Muscle of back (tissue), 11 donors: Measurements from ENCODE around the gene AIFM1. TPM values are rescaled to one million over a fixed set of nuclear protein-coding genes. Genes with fewer than 3 reads are reported as not detected.
A peak's percentile ranks its signal among the peaks of the same experiment; 100 is the strongest.
"Not testable (repeated sequence)": the region's sequence is repeated elsewhere in the genome, so short reads cannot be mapped to it uniquely, and the experiment has no call there.

Source experiments
- DNase-seq, 3 donors: peaks; one replicate each; pipeline versions ENCODE4 v3.0.0 to v3.0.0-alpha.2; 2013
- polyA plus RNA-seq, 10 donors: library from polyadenylated mRNA; unstranded; fragments of 120-200 nt; gene quantifications; one replicate each; pipeline ENCODE4 v1.2.1, GENCODE V29; 2013; ENCODE audit not compliant: insufficient read length in 10 of 10

AIFM1 gene
- polyA plus RNA-seq, 10 donors, result 19.9 to 28.1 (median 24.0) TPM

DNA sequence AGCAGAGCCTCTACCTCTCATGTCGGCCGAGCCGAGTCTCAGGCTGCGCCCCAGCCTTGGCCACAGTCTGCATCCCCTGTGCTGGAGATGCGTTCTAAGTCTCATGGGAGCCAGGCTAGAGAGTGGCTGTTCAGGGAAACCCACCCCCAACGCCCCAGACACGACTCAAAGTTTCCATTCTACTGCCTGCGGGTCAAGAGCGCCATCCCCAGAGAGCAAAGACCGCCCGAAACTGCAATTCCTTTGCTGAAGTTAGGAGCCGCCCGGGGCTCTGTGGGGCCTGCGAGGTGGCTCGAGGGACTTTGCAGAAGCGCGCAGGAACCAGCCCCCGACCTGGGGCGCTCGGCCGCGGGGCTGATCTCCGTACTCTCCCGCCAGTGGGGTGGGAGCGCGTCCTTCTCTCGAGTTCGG is 45.3 kb downstream of the AIFM1 start:
- peak in 1 of 3 donors; percentile 68 for DNase-seq

- peak in 1 of 3 donors; percentile 65 for DNase-seq
Measured at GRCh38 chrX:130119312-130119898, 46.2 kb downstream of the AIFM1 start.

DNA sequence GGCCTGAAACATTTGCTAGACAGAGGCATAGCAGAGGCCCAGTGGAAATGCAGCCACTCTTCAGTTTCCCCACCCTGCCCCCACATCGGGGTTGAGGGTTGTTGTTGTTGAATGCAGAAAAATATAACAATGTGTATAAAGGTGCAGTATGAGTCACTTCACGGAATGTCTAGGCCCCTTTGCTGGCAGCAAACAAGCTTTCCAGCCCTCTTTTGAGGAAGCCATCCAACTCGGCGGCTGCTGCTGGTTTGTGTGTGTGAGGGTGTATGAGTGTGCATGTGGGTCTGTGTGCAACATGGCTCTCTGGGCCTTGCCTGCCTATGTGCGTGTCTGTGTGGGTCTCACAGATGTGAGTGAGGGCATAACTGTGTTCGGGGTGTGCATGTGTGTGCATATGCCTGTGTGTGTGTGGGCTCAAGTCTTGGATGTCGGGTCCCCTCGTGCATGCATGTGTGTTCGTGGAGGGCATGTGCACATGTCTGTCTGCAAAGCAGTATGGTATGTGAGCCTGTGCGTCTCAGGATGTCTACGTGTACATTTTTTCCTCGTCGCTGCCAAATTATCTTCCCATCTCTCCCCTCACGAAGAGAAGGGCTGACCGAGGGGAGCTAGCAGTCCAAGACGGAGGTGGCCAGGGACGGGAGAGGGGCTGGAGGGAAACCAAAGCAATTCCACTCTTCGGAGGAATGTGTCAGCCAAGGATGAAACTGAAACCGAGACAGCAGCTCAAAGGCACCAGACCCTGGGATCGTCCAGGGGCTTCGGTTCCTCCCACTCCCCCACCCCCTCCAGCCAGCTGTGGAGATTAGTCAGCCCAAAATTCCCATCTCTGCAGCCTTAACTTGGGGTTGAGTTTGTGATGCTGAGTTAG is 47.0 kb downstream of the AIFM1 start:
- DNase-seq, result peak; percentile 54 to 89 (median 74)

- DNase-seq, result no peak
Measured at GRCh38 chrX:130117166-130117565, 48.5 kb downstream of the AIFM1 start.

- DNase-seq, result not testable (repeated sequence)
Measured at GRCh38 chrX:130115119-130115885, 50.3 kb downstream of the AIFM1 start.

DNA sequence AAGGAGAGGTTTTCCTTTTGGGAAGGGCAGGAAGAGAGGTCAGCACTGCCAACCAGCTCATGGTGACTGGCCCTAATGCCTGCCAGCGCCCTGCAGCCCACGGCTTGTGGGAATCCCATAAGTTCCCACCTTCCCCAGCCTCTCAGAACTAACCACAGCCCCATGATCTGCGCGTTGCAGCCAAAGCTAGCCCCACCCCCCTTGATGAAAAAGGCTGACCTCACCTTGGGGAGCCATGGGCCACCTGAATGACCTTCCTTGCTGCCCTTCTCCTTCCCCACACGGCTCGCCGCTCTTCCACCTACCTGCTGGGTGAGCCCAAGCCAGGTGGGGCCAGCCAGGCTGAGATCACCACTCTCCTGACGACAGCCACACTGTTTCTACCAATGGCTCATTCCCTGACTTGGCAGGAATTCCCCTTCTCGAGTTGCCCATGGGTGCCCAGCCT is 51.5 kb downstream of the AIFM1 start:
- DNase-seq, result no peak

- DNase-seq, result peak in 1 of 3 donors; percentile 59
Measured at GRCh38 chrX:130111220-130112154, 54.2 kb downstream of the AIFM1 start.

DNA sequence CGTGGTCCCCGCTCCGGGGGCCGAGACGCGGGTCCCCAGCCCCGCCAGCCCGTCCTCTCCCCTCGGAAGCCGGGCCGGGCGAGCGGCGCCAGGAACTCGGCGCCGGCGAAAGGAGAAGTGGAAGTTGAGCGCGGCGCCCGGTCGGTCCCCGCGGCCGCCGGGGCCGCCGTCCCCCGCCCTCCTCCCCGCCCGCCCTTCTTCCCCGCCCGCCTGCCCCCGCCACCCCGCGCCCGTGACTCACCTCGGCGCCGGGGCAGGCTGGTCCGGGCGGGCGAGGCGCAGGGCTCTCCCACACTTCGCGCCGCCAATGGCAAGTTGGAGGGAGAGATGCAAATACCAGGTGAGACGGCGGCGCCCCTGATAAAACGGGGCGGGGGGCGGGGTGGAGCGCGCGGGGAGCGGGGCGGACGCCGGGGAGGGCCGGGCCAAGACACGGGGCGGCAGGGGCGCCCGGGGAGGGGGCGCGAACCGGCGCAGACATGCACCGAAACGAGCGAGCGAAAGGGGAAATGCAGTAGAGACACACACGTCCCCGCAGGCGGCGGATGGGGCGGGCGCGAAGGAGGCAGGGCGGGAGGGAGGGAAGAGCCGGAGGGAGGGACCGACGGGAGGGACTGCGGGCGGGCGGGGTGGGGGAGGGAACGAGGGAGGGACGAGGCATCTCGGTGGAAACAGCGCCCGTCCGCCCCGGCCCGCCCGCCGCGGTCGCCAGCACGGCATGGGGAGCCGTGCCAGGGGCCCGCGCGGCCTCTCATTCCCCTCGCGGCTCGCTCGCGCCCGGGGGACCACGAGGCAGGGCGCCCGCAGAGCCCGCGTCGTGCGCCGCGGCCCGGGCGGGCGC is 55.0 kb downstream of the AIFM1 start, which contains the start of gene ELF4:
Gene ELF4 (minus strand): TSS at position 119 of the 841 bp plus-strand sequence. CDS start 29,167 bp downstream, outside the sequence.
- DNase-seq, result peak in 1 of 3 donors; percentile 66

- DNase-seq, result peak in 1 of 3 donors; percentile 61
Measured at GRCh38 chrX:130109429-130110378, 55.9 kb downstream of the AIFM1 start.

DNA sequence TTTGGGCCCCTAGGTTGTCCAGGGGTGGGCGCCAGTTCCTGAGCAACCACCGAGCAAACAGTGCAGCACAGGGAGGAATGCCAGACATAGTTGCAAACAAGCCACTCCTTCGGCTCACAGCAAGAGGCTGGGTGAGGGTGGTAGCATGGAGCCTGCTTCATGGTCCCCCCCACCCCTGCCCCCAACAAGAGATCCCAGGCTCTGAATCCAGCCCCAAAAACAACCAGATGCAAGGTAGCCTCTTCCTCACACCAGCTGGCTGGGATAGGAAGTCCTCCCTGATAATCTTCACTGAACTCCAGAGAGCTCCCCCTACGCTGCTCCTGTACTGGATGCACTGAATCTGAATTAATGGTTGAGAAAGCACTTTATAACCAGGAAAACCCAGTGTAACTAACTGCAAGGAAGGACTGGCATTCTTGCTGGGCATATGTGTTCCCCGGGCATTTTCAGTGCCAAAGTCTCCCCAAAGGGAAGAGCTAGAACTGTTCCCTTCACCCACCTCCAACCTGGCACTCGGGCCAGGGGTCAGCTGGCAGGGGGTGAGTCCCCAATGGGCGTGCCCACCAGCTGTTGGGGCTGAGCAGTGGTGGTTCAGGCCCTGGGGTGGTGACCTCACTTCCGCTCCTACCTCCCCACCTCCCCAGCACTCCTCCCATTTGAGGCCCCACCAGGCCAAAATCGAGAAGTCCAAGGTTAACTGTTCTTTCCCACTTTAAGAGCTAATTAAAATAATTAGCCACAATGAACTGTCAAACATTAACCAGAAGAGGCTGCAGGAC is 56.8 kb downstream of the AIFM1 start:
- no peak for DNase-seq

DNA sequence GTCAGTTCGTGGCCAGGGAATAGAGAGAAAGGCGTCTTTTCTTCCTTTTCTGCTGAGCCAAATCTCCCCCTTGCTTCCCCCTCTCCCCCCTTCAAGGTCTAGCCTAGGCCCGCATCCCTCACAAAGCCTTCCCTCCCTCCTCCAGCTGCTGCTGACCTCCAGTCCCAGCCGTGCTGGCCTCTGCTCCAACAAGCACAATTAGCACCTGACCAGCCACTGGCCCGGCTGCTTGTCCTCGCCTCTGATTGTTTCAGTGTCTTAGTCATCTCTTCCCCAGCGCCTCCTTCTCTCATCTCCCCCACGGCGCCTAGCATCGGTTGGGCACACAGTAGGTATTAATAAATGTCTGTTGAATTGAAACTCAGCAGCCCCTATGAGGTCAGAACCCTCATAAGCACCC is 59.6 kb downstream of the AIFM1 start:
- no peak for DNase-seq

GRCh38 chrX:130105244-130105643 is 60.4 kb downstream of the AIFM1 start:
- no peak for DNase-seq

DNA sequence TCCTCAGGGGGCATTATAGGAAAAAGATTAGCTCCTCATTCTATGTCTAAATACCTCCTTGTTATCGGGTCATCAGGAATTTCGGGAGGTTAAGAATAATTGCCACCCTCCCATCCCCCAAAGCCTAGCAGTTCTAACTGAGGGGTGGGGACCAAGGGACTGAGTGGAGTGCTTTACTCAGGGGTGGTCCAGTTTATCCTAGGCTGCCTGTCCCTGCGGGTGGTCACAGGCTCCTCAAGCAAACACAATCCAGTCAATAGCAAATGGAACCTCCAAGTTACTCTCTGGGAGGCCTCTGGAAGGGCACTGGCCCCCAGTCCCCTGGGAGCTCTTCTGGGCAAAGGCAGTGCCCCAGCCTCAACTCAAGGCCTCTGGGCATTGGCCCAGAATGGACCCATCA is 62.0 kb downstream of the AIFM1 start:
- no peak for DNase-seq

GRCh38 chrX:130100180-130100579 is 65.5 kb downstream of the AIFM1 start:
- peak in 1 of 3 donors; percentile 51 for DNase-seq

- DNase-seq, result no peak
Measured at GRCh38 chrX:130098210-130098552, 67.5 kb downstream of the AIFM1 start.

- no peak for DNase-seq
Measured at GRCh38 chrX:130097507-130098209, 68.0 kb downstream of the AIFM1 start.

GRCh38 chrX:130095249-130096030 is 70.2 kb downstream of the AIFM1 start:
- no peak for DNase-seq
